ENCODE data around the gene SDSL.

GRCh38 chr12:113422886-113423669 lies 898 bp downstream of the SDSL start:
- no peak for TF ChIP-seq EZH2 (IDR thresholded peaks at IDR 0.05; ENCODE audit: insufficient read depth, poor library complexity, severe bottlenecking)
- TF ChIP-seq EZH2phosphoT487 (IDR thresholded peaks at IDR 0.05; ENCODE audit: insufficient read depth, low read depth), result no peak

Data from GM23248 (cell line).